Endodermal cell (in vitro differentiated cells): Measurements from ENCODE around the gene UGT1A4. TPM values are rescaled to one million over a fixed set of nuclear protein-coding genes. Genes with fewer than 3 reads are reported as not detected.

ENCODE experiments used
- DNase-seq: peaks from one replicate; pipeline ENCODE4 v3.0.0-alpha.2; 2017
- H3K27ac ChIP-seq: 2 replicates; pipeline ENCODE4 v1.5.1; 2013; ENCODE audit warnings: mild to moderate bottlenecking, low read depth, low read length, moderate library complexity
- H3K27me3 ChIP-seq: 2 replicates; pipeline ENCODE4 v1.6.1; 2013; ENCODE audit warnings: mild to moderate bottlenecking, low read length, moderate library complexity; ENCODE audit not compliant: insufficient read depth, control insufficient read depth, poor library complexity, severe bottlenecking
- H3K36me3 ChIP-seq: 2 replicates; pipeline ENCODE4 v1.7.0; 2013; ENCODE audit warnings: mild to moderate bottlenecking, low read length, moderate library complexity; ENCODE audit not compliant: control insufficient read depth, insufficient read depth
- H3K4me1 ChIP-seq: one replicate; pipeline ENCODE4 v1.7.0; 2013; ENCODE audit warnings: low read length; ENCODE audit not compliant: control insufficient read depth, insufficient read depth
- H3K4me3 ChIP-seq: 2 replicates; pipeline ENCODE4 v1.5.1; 2013; ENCODE audit warnings: mild to moderate bottlenecking, low read length, moderate library complexity
- H3K9ac ChIP-seq: 2 replicates; pipeline ENCODE4 v1.6.1; 2013; ENCODE audit warnings: mild to moderate bottlenecking, low read length, moderate library complexity; ENCODE audit not compliant: poor library complexity, severe bottlenecking; ENCODE audit errors: extremely low read depth
- H3K9me3 ChIP-seq: 2 replicates; pipeline ENCODE4 v1.6.1; 2013; ENCODE audit warnings: mild to moderate bottlenecking, low read length, moderate library complexity; ENCODE audit not compliant: control insufficient read depth
- H3K27ac Mint-ChIP-seq: 2 replicates; pipeline ENCODE4 v1.8.0; 2020; ENCODE audit warnings: mixed read lengths
- H3K27me3 Mint-ChIP-seq: 2 replicates; pipeline ENCODE4 v1.8.0; 2021; ENCODE audit warnings: mild to moderate bottlenecking, mixed read lengths; ENCODE audit not compliant: insufficient read depth
- H3K36me3 Mint-ChIP-seq: 2 replicates; pipeline ENCODE4 v1.8.0; 2020; ENCODE audit warnings: low read depth, mixed read lengths
- H3K4me1 Mint-ChIP-seq: 2 replicates; pipeline ENCODE4 v1.8.0; 2020; ENCODE audit warnings: mixed read lengths
- H3K4me3 Mint-ChIP-seq: 2 replicates; pipeline ENCODE4 v1.8.0; 2020; ENCODE audit warnings: mild to moderate bottlenecking, moderate library complexity, mixed read lengths
- H3K9me3 Mint-ChIP-seq: 2 replicates; pipeline ENCODE4 v1.8.0; 2020; ENCODE audit warnings: mild to moderate bottlenecking, mixed read lengths
- CTCF ChIP-seq: fragments of 200-600 bp; sonication (generic); conservative IDR thresholded peaks from 2 replicates; pipeline ENCODE4 v1.5.0; 2021; ENCODE audit warnings: antibody characterized with exemption, mild to moderate bottlenecking
- WGBS, 2 experiments: methylation state at CpG; one replicate each; pipeline versions ENCODE4 v1.1.5 to v1.1.7; 2013; ENCODE audit warnings: missing lambda C conversion rate in 2 of 2, mixed read lengths in 1 of 2; ENCODE audit not compliant: insufficient coverage in 1 of 2, insufficient read length in 1 of 2; 5-methylcytosine and 5-hydroxymethylcytosine counted together
- total RNA-seq, 2 donors: library from RNA; stranded (reverse); fragmentation: NEBNext Ultra II Directional in 1 of 2; extraction: Animal tissue kit (Norgen Biotek cat#: 25700) in 1 of 2; gene quantifications; 2 replicates in 1 of 2; 3 replicates in 1 of 2; pipeline ENCODE4 v1.2.1, GENCODE V29; 2021

The UGT1A4 gene
- total RNA-seq, 2 donors from 2014 or later: not detected

GRCh38 chr2:233816334-233816733 is 97.8 kb downstream of the UGT1A4 start:
- Mint-ChIP-seq H3K4me1 (no peaks in the 10 kb centered on the region), H3K36me3 (no peaks in the 10 kb centered on the region), H3K9me3 (no peaks in the 10 kb centered on the region), H3K27me3 (peaks cover under 1% of the 10 kb centered on the region), H3K27ac (no peak overlapping the region), H3K4me3 (no peak overlapping the region)
- H3K9ac ChIP-seq: no peak overlapping the region
- no peaks in the 10 kb centered on the region for H3K9me3 ChIP-seq
- 92 to 93% methylated on average over 2 of the region's 2 CpGs for WGBS, 2 experiments
- no peaks in the 10 kb centered on the region for H3K4me1 ChIP-seq
- no peak overlapping the region for H3K4me3 ChIP-seq
- DNase-seq: peak; percentile 6
- no peak for TF ChIP-seq CTCF
- no peak overlapping the region for H3K27ac ChIP-seq
- H3K36me3 ChIP-seq: no peaks in the 10 kb centered on the region
- H3K27me3 ChIP-seq: no peaks in the 10 kb centered on the region

- H3K4me1 ChIP-seq: no peaks in the 10 kb centered on the region
- Mint-ChIP-seq H3K4me1 (no peaks in the 10 kb centered on the region), H3K27me3 (no peaks in the 10 kb centered on the region), H3K36me3 (no peaks in the 10 kb centered on the region), H3K9me3 (no peaks in the 10 kb centered on the region), H3K4me3 (no peak overlapping the region), H3K27ac (no peak overlapping the region)
- no peaks in the 10 kb centered on the region for H3K27me3 ChIP-seq
- no peak overlapping the region for H3K9ac ChIP-seq
- no peak overlapping the region for H3K4me3 ChIP-seq
- no peak for TF ChIP-seq CTCF
- peak; percentile 14 for DNase-seq
- 98 to 100% methylated on average over 2 to 4 of the region's 4 CpGs for WGBS, 2 experiments
- no peaks in the 10 kb centered on the region for H3K9me3 ChIP-seq
- H3K36me3 ChIP-seq: no peaks in the 10 kb centered on the region
- no peak overlapping the region for H3K27ac ChIP-seq
Observed at GRCh38 chr2:233816771-233817170, 98.2 kb downstream of the UGT1A4 start.

- H3K9me3 ChIP-seq: no peaks in the 10 kb centered on the region
- WGBS, 2 experiments: 86 to 93% methylated on average over 3 of the region's 3 CpGs
- no peaks in the 10 kb centered on the region for H3K4me1 Mint-ChIP-seq
- H3K9me3 Mint-ChIP-seq: no peaks in the 10 kb centered on the region
- no peak overlapping the region for H3K27ac ChIP-seq
- H3K27me3 ChIP-seq: no peaks in the 10 kb centered on the region
- H3K4me3 ChIP-seq: no peak overlapping the region
- no peak for TF ChIP-seq CTCF
- no peak overlapping the region for H3K4me3 Mint-ChIP-seq
- H3K36me3 Mint-ChIP-seq: no peaks in the 10 kb centered on the region
- H3K27me3 Mint-ChIP-seq: no peaks in the 10 kb centered on the region
- no peaks in the 10 kb centered on the region for H3K4me1 ChIP-seq
- H3K36me3 ChIP-seq: no peaks in the 10 kb centered on the region
- DNase-seq: peak; percentile 17
- no peak overlapping the region for H3K27ac Mint-ChIP-seq
- H3K9ac ChIP-seq: no peak overlapping the region
Observed at GRCh38 chr2:233817361-233817911, 98.9 kb downstream of the UGT1A4 start.
